Smooth muscle cell (in vitro differentiated cells): ENCODE data around the gene MSLN. TPM values are rescaled to one million over a fixed set of nuclear protein-coding genes. Genes with fewer than 3 reads are reported as not detected.

Experiments
- DNase-seq: peaks from one replicate; lab custom pipeline; 2025; ENCODE audit not compliant: unreplicated experiment; lab: John Stamatoyannopoulos, UW
- H2AFZ ChIP-seq: fragments of 200-600 bp; sonication (generic); 2 replicates; pipeline ENCODE4 v1.6.0; 2016; ENCODE audit warnings: antibody characterized with exemption, low read depth, mild to moderate bottlenecking
- H3F3A ChIP-seq: fragments of 200-600 bp; sonication (generic); 2 replicates; pipeline ENCODE4 v1.6.0; 2017; ENCODE audit warnings: antibody characterized with exemption, low read depth
- H3K27ac ChIP-seq: fragments of 200-600 bp; sonication (generic); 2 replicates; pipeline ENCODE4 v1.5.1; 2016; ENCODE audit warnings: low read depth, mild to moderate bottlenecking
- H3K27me3 ChIP-seq: fragments of 200-600 bp; sonication (generic); 2 replicates; pipeline ENCODE4 v1.6.1; 2016; ENCODE audit warnings: low read depth, mild to moderate bottlenecking
- H3K36me3 ChIP-seq: fragments of 200-600 bp; sonication (generic); 2 replicates; pipeline ENCODE4 v1.5.1; 2016; ENCODE audit warnings: low read depth
- H3K4me1 ChIP-seq: fragments of 200-600 bp; sonication (generic); 2 replicates; pipeline ENCODE4 v1.5.1; 2016; ENCODE audit warnings: low read depth
- H3K4me2 ChIP-seq: fragments of 200-600 bp; sonication (generic); 2 replicates; pipeline ENCODE4 v1.6.0; 2016; ENCODE audit warnings: mild to moderate bottlenecking
- H3K4me3 ChIP-seq: fragments of 200-600 bp; sonication (generic); 2 replicates; pipeline ENCODE4 v1.5.1; 2016; ENCODE audit warnings: mild to moderate bottlenecking
- H3K79me2 ChIP-seq: fragments of 200-600 bp; sonication (generic); 2 replicates; pipeline ENCODE4 v1.6.0; 2016; ENCODE audit warnings: low read depth, mild to moderate bottlenecking
- H3K9ac ChIP-seq: fragments of 200-600 bp; sonication (generic); 2 replicates; pipeline ENCODE4 v1.6.0; 2016; ENCODE audit warnings: low read depth
- H3K9me3 ChIP-seq: fragments of 200-600 bp; sonication (generic); replicated peaks from 2 replicates; pipeline ENCODE4 v1.5.1; 2016; ENCODE audit warnings: low read depth
- H4K20me1 ChIP-seq: fragments of 200-600 bp; sonication (generic); 2 replicates; pipeline ENCODE4 v1.6.0; 2016; ENCODE audit warnings: low read depth
- CTCF ChIP-seq: fragments of 200-600 bp; sonication (generic); IDR thresholded peaks from 2 replicates; pipeline ENCODE4 v1.5.1; 2017; ENCODE audit warnings: borderline replicate concordance, mild to moderate bottlenecking, antibody characterized with exemption; ENCODE audit not compliant: insufficient read depth, poor library complexity, severe bottlenecking
- WGBS: methylation state at CpG from one replicate; pipeline ENCODE4 v1.1.7; 2016; ENCODE audit warnings: low lambda C conversion rate; 5-methylcytosine and 5-hydroxymethylcytosine counted together
- polyA plus RNA-seq: library from polyadenylated mRNA; unstranded; fragments of >200 nt; fragmentation: Nextera tagmentation; extraction: Ambion mirVana; gene quantifications from 2 replicates; pipeline ENCODE4 v1.2.1, GENCODE V29; 2016
- total RNA-seq: library from RNA; depleted of rRNA; stranded (reverse); fragments of >200 nt; gene quantifications from 2 replicates; pipeline ENCODE4 v1.2.3, GENCODE V29; 2014

Gene MSLN
- total and polyA plus RNA-seq, 2 experiments from 2014 or later, result 0.26 to 3.7 TPM

- H3K27me3 ChIP-seq, result no peaks in the 10 kb centered on the region
- H3F3A ChIP-seq, result no peaks in the 10 kb centered on the region
- WGBS, result 0% methylated on average over 7 of the region's 45 CpGs
- peak within 1 kb of the TSS; percentile 97 for H2AFZ ChIP-seq
- no peaks in the 10 kb centered on the region for H3K9me3 ChIP-seq
- H3K36me3 ChIP-seq, result no peaks in the 10 kb centered on the region
- H3K4me2 ChIP-seq, result peak within 1 kb of the TSS; percentile 99
- H4K20me1 ChIP-seq, result peaks cover 11% of the 10 kb centered on the region
- H3K9ac ChIP-seq, result peak within 1 kb of the TSS; percentile 85
- DNase-seq, result no peak
- TF ChIP-seq CTCF, result no peak
- H3K4me1 ChIP-seq, result peaks cover 12% of the 10 kb centered on the region
- H3K79me2 ChIP-seq, result peaks cover 12% of the 10 kb centered on the region
- no peak within 1 kb of the TSS for H3K27ac ChIP-seq
- H3K4me3 ChIP-seq, result peak within 1 kb of the TSS; percentile 95
Observed at GRCh38 chr16:787978-788398, 27.5 kb downstream of the MSLN start, which contains the start of gene RPUSD1. Gene RPUSD1 (minus strand): TSS chr16:788381. CDS start chr16:787737, 644 bp downstream.

DNA sequence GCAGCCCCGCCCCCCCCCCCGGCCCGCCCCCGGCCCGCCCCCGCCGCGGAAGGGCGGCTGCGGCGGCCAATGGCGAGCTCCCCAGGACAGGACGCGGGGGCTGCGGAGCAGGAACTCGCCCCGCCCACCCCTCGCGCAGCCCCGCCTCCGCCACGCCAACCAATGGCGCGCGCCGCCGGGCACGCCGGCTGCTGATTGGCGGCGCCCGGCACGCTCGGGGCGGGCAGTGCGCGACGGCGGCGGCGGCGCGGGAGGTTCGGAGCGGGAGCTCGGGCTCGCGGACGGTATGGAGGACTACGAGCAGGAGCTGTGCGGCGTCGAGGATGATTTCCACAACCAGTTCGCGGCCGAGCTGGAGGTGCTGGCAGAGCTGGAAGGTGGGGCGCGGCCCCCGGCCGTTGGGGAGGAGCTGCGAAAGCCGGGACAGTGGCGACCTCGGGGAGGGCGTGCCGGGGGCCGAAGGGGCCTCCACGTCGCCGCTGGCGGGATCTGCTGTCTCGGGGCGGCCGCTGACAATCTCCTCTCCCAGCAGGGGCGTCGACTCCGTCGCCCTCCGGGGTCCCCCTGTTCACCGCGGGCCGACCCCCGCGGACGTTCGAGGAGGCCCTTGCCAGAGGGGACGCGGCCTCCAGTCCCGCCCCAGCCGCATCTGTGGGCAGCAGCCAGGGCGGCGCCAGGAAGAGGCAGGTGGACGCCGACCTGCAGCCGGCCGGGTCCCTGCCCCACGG is 28.0 kb downstream of the MSLN start, which contains the start of gene CHTF18:
CHTF18 (plus strand) TSS at position 222 of the 728 bp plus-strand sequence; CDS start at position 287, 65 bp downstream.
- Histone ChIP-seq H3K27ac (no peak within 1 kb of the TSS), H2AFZ (peak within 1 kb of the TSS; percentile 97), H3K9me3 (no peaks in the 10 kb centered on the region), H3F3A (no peaks in the 10 kb centered on the region), H4K20me1 (peaks cover 11% of the 10 kb centered on the region), H3K27me3 (no peaks in the 10 kb centered on the region), H3K4me3 (peak within 1 kb of the TSS; percentile 95), H3K9ac (peak within 1 kb of the TSS; percentile 85), H3K4me2 (peak within 1 kb of the TSS; percentile 99), H3K4me1 (peaks cover 12% of the 10 kb centered on the region), H3K79me2 (peaks cover 12% of the 10 kb centered on the region), H3K36me3 (no peaks in the 10 kb centered on the region)
- TF ChIP-seq CTCF, result no peak
- under 1% methylated on average over 51 of the region's 97 CpGs for WGBS
- peak; percentile 89 for DNase-seq

DNA sequence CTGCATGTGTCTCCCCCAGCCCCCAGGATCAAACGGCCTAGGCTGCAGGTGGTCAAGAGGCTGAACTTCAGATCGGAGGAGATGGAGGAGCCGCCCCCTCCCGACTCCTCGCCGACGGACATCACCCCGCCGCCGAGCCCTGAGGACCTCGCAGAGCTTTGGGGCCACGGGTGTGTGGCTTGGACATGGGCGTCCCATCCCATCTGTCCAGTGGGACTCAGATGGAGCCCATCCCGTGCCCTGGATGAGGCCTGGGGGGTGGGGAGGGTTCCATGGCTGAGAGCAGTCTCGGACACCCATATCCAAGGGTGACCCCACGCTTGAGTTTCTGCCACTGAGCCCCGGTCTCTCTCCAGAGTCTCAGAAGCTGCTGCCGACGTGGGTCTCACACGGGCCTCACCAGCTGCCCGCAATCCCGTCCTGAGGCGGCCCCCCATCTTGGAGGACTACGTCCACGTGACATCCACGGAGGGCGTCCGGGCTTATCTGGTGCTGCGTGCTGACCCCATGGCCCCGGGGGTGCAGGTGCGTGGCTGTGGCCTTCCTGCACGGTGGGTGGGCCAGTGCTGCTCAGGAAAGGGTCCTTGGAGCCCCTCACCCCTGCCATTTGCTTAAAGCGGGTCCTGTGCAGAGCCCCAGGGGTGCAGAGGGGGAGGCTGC is 28.8 kb downstream of the MSLN start:
- 82% methylated on average over 33 of the region's 33 CpGs for WGBS

More for the DNA sequence above, 28.8 kb downstream of the MSLN start:
- Histone ChIP-seq H3K79me2 (peaks cover 12% of the 10 kb centered on the region), H2AFZ (no peak overlapping the region), H3K36me3 (no peaks in the 10 kb centered on the region), H3K9me3 (no peaks in the 10 kb centered on the region), H3K4me2 (peak overlapping the region; percentile 96), H3K4me1 (peaks cover 12% of the 10 kb centered on the region), H3F3A (no peaks in the 10 kb centered on the region), H3K4me3 (peak overlapping the region; percentile 84), H3K27me3 (no peaks in the 10 kb centered on the region), H4K20me1 (peaks cover 11% of the 10 kb centered on the region), H3K27ac (no peak overlapping the region), H3K9ac (peak overlapping the region; percentile 62)
- no peak for TF ChIP-seq CTCF
- no peak for DNase-seq
